GM12873 (cell line): Measurements from ENCODE around the gene PRPF6.

Experiments
- TF ChIP-seq, protein P1 (sequence below): IDR thresholded peaks from 2 replicates; pipeline ENCODE4 v1.5.1; 2012; ENCODE audit warnings: low read depth, mild to moderate bottlenecking, moderate library complexity, low read length, control low read depth; ENCODE audit not compliant: insufficient read depth; ENCODE audit errors: missing control alignments

Gene PRPF6

DNA sequence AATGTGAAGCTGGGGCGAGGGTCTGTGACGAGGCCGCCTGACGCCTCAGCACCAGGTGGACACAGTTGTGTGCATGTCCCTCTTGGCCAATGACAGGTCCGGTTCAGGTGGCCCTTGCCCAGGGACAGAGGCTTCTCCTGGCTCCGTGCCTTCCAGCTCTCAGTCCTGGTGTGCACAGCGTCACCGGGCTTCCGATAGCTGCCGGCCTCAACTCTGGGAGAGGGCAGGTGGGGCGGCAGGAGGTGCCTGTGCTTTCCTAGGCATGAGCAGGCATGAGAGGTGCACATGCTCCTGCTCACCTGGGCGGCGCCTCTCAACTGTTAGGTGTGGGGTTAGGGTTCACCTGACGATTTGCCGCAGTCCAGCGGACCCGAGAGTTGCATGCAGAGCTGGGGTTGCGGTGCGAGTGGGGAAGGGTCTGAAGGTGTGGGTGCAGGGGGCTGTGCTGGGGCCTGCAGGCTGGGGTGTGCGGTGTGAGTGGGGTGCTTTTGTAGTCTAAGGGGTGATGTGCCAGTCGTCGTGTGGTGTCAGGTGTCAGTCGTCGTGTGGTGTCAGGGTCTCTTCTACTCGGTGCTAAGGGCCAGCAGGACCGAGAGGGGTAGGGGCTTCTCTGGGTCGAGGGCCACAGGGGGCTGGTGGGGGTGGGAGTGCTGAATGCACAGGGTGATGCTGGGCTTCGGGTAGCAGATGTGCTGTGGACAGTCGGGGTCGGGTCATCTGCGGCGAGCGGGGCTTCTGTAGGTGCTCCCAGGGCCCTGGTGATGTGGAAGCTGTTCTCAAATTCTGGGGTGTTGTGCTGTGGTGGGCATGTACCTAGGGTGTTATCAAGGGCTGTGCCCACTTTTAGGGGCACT, 72.3 kb downstream of the PRPF6 start:
- TF ChIP-seq, protein P1, sequence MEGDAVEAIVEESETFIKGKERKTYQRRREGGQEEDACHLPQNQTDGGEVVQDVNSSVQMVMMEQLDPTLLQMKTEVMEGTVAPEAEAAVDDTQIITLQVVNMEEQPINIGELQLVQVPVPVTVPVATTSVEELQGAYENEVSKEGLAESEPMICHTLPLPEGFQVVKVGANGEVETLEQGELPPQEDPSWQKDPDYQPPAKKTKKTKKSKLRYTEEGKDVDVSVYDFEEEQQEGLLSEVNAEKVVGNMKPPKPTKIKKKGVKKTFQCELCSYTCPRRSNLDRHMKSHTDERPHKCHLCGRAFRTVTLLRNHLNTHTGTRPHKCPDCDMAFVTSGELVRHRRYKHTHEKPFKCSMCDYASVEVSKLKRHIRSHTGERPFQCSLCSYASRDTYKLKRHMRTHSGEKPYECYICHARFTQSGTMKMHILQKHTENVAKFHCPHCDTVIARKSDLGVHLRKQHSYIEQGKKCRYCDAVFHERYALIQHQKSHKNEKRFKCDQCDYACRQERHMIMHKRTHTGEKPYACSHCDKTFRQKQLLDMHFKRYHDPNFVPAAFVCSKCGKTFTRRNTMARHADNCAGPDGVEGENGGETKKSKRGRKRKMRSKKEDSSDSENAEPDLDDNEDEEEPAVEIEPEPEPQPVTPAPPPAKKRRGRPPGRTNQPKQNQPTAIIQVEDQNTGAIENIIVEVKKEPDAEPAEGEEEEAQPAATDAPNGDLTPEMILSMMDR = no peak

DNA sequence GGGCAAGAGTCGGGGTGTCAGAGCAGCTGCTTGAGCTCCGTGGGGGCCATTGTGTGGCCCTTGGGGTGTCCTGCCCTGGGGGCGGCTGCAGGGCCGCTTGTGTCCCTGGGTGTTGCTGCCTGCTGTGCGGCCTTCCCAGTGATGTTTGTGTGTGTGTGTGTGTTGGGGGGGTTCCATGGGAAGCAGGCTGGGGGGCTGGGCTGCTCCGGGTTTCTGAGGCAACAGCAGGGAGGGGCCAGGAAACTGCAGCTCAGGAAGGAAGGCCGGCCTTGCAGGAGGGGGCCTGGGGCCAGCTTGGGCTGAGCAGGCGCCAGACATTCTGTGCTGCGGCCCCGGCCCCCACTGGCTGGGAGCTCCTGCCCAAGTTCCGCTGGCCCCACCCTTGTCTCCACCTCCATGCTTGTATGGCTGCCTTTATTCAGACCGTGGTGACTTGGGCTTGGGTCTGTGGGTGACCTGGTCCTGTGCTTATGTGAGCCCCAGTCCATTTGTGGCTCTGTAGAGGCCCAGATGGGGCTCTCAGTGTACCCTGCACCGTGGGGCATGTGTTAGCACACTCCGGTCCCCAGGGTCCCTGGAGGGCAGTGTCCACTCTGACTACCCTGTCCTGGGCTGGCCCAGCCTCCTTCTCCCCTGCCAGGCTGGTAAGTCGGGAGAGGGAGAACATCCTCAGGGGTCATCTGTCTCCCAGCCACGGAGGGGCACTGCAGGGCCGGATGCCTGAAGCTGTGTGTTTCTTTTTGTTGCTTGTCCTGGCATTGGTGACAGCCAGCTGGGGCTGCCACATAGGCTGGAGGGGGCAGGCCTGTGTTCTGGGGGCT, 73.1 kb downstream of the PRPF6 start:
- TF ChIP-seq, protein P1 = peak; percentile 47

DNA sequence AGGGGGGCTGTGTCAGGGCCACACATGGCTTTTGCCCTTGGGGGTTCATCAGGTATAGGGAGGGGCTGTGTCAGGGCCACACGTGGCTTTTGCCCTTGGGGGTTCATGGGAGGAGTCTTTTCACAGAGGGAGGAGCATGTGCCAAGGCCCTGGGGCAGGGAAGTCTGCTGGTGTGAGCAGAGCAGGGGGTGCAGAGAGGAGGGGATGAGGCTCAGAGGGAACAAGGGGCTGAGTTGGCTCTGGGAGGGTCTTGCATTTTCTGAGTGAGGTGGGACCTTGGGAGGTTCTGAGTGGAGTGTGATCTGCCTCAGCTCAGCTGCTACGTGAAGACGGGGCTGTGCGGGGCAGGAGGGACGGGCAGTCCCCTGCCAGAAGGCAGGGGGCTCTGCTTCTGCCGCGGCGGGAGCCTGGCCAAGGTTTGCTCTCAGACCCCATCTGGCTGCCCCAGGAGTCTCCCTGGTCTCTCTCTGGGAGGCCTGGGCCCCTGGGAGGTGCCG, 74.5 kb downstream of the PRPF6 start:
- TF ChIP-seq, protein P1 = no peak

DNA sequence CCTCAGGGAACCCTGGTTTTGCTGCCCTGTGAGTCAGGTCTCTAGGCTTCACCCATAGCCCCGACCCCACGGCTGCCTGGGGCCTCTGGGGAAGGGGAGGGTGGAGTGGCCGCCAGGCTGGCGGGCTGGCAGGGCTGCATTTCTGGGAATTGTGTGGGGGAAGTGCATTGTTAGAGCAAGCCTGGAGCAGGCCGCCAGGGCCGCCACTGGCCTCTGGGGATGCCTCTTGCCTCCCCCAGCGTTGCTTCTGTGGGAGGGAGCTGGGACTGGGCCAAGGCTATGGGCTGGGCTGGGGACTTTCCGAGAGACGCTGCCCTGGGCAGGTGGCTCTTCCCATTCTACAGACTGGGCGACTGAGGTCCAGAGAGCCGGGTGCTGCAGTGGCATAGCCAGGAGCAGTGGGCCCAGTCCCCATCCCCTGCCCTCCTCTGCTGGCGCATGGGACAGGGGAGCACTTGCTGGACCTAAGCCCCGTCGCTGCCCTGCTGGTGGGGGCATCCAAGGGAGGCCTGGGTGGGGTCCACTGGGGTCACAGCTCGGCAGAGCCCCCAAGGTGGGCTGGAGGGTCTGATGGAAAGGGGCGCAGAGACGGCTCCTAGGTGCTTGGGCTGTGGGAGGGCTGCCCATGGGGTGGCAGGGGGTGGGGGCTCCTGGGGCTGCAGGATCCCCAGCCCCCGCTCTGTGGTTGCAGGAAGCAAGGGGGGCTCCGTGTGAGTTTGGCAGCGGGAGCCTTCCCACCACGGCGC, 75.1 kb downstream of the PRPF6 start:
- TF ChIP-seq, protein P1 = no peak

DNA sequence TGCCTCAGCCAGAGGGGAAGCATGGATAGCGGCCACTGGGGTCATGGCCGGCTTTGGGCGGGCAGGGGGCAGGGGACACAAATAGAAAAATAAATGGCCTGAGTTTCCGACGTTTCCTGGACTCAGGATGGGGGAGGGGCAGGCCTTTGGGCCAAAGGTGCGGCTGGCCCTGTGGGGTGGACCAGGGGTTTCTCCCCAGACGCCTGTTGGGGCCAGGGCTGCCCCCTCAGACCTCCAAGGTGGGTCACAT, 75.6 kb downstream of the PRPF6 start:
- TF ChIP-seq, protein P1 = no peak

DNA sequence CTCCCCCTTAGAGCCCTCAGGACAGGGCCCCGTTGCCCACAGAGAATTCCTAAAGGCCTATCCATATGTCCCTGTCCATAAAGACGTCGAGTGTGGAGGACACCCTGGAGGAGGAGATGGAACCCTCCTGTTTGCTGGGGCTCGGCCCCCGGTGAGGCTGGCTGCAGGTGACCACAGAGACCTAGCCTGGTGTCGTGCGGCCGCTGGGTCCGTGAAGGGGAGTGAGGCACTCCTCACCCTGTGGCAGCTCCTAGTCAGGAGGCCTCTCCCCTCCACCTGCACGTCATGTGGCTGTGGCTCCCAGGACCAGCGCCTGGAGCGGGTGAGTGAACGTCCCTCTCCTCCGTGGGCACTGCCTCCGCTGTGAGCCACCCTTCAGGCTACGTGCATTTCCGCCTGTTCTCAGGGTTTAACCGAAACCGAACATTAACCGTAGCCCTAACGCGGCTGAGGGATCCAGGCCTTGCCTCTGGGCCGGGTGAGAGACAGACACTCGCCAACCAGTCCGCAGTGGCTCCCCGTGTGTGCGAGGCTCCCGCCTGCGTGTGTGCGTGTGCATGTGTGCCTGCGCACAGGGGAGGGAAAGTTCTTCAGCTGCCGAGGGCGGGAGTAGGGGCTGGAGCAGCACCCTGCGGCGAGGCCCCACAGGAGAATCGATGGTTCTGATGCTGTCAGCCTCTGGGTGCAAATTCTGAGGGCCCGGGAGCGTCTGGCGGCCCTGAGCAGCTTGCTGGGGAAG, 76.1 kb downstream of the PRPF6 start:
- TF ChIP-seq, protein P1 = no peak
